GM04504 (cell line): ENCODE measurements around the gene BFSP2.

Experiments used
- DNase-seq: peaks from one replicate; pipeline ENCODE4 v3.0.0-alpha.2; 2012; ENCODE audit warnings: low read depth

BFSP2 gene

DNA sequence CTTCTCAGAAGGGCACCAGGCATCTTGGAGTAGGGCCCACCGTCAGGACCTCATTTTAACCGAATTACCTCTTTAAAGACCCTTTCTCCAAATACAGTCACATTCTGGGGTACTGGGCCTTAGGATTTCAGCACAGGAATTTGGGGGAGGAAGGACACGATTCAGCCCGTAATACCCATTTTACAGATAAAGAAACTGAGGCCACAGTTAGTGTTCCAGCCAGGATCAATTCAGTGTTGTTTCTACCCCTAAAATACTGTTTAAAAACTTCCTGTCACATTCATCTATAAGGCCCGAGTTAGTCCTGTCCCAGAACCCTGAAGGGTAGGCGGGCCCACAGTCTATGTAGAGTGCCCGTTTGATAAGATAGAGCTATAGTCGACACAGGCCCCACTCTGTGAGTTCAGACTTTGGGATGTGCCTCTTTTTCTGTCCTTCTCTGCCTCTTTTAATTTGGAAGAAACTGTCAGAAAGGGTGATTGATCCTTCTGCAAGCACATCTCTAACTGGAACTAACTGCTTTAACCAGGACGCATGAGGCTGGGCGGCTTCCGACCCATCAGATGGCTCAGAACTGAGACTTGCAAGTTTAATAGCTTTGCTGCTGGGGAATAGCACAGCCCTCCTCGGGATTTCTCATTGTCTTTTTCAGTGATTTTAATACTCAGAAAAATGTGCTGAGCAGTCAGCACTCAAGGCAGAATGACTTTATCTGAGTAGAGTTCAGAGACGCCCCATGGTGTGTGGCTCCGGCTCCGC, 19.5 kb downstream of the BFSP2 start:
- no peak for DNase-seq

DNA sequence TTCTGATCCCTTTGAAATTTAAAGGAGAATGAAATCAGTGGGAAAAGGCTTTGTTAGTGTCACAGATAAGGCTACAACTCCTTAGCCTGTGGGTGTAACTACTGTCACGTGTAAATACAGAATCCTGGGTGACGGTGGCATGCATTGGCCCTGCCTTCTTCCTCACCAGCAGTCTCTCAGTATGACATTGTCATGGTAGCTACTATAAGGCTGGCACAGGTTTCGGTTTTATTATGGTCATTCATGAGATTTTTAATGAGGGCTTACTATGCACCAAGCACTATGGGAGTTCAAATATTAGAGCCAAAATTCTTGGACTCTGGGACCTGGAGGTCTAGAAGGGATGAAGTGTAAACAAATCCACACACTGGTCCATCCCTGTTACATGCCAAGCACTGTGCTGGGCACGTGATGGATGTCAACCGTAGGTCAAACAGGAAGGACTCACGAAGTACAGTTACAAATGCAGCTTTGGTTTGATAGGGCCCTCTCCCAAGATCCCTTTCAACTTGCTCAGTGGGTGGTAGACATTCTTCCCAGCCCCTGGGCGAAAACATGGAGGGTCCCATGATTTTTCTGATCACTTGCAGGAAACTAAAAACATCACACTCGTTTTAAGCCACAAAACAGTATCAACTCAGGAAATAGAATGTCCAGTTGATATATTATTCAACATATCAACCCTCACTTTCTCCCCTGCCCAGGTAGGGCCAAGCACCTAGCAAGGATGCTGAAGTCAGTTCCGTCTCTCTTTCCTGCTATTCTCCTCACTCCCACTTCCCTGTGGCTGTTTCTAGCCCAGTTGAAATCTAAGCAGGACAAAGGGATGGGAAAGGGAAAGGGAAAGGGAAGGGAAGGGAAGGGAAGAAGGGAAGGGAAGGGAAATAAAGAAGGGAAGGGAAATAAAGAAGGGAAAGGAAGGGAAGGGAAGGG, 25.3 kb downstream of the BFSP2 start:
- no peak for DNase-seq

DNA sequence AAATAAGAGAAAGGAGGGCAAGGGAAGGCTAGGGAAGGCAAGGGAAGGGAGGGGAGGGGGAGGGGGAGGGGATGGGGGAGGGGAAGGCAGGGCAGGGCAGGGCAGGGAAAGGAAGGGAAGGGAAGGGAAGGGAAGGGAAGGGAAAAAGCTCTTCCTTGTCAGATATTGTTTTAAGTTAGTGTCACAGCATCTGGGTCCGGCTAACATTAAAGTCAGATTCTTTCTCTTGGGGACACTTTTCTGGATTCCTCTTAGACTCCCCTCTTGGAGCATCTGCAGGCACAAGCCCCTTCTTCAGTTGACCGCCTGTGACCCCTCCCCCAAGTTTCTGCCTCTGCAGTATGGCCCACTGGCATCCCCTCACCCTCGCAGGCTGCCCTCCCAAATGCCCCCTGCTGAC, 26.0 kb downstream of the BFSP2 start:
- no peak for DNase-seq

DNA sequence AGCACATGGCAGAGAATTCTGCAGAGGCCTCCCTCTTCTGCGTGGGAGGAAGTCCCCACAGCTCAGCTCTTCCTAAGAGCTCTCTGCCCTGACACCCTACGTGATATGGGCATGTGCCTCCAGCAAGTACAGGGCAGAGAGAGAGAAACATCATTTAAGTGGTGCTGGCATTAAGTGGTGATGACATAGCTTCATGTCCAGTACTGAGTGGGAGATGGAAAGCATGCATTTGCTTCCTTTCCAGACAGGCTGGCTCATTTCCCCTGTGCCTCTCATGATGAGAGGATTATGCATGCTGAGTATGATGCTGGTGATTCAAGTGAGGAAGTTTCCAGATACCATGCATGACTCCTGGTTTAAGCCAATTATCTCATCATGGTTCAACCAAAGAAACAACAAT, 26.9 kb downstream of the BFSP2 start:
- DNase-seq, result no peak

DNA sequence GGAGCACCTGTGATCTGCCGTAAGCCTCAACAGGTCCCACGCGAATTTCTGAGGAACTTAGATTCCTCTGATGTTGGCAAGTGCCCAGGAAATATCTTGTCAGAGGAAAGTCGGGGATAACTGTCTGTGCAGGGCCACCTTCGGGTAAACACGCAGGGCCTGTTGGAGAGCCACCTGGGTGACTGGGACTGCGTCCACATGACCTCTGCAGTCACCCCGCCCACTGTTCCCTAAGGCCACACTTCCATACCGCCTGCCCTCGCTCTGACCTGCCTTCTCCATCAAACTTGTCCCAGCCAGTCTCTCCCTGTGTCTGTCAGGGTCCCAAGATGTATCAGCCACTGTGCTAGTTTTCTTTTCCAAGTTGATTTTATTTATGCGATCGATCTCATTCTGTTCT, 28.7 kb downstream of the BFSP2 start:
- DNase-seq, result no peak

DNA sequence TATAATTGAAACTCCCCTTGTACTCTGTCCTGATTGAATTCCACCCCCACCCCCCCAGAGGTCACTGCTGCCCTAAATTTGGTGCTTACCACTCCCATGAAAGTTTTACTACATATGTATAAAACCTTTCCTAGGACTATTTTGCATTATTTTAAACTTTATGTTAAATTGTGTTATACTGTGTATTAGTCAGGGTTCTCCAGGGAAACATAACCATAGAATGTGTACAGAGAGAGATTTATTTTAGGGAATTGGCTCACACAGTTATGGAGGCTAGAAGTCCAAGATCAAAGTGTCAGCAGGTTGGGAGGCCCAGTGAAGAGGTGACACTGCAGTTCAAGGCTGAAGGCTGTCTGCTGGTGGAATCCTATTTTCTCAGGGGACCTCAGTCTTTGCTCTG, 29.2 kb downstream of the BFSP2 start:
- DNase-seq, result no peak

DNA sequence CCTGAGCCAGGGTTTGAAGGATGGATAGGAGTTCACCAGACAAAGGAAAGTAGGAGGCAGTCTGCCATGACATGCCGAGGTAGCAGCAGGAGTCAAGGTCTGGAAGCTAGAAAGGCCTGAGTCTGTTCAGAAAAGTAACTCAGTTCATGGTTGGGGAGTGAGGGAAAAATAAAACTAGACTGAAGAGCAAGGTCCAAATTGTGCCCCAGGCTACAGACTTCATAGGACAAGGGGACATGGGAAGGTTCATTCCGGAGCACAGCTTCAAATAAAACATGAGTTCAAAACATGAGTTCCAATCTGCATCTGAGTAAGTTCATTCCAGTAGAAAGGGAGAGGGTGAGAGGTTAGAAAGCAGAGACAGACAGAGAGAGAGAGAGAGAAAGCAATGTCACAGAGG, 39.7 kb downstream of the BFSP2 start:
- DNase-seq, result no peak

DNA sequence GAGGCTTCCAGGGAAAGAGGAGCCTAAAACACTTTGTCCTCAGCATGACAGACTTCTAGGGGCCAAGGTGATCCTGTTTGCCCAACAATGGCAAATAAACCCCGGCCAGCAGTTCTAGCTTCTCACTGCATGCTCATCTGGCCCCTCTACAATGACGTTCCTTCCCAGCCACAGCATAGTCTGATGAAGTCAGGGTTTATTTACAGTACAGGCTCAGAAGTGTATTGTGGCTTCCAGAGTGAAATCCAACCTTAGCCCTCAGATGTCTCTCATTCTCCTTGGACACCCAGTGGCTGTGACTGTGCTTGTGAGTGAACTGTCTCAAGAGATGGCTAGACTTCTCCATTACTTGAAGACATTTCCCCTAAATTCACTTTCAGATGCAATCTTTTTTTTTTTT, 40.8 kb downstream of the BFSP2 start:
- no peak for DNase-seq

DNA sequence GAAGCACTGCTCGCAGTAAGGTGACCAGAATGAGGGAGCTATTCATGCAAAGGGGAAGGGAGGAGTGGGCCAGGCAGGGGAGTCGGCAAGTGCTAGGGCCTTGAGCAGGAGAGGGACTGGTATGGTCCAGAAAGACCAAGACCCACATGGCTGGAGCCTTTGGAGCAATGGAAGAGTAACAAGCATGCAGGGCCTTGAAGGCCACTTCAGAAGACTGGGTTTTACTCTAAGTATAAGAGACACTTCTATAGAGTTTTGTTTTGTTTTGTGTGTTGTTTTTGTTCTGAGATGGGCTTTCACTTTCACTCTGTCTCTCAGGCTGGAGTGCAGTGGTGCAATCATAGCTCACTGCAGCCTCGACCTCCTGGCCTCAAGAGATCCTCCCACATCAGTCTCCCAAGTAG, 42.0 kb downstream of the BFSP2 start:
- no peak for DNase-seq

DNA sequence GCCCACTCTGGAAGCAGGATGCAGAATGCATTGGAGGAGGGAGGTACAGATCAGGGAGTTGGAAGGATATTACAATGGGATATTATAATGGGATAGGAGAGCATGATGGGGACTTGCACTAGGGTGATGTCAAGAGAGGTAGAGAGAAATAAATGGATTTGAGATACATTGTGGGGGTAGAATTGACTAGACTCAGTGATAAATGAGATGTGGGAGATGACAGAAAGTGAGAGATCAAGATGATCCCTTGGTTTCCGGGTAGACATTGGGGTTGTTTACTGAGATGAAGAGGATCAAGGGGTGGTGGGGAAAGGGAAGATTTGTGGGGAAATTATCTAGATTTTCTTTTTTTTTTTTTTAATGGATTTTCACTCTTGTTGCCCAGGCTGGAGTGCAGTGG, 42.7 kb downstream of the BFSP2 start:
- no peak for DNase-seq

DNA sequence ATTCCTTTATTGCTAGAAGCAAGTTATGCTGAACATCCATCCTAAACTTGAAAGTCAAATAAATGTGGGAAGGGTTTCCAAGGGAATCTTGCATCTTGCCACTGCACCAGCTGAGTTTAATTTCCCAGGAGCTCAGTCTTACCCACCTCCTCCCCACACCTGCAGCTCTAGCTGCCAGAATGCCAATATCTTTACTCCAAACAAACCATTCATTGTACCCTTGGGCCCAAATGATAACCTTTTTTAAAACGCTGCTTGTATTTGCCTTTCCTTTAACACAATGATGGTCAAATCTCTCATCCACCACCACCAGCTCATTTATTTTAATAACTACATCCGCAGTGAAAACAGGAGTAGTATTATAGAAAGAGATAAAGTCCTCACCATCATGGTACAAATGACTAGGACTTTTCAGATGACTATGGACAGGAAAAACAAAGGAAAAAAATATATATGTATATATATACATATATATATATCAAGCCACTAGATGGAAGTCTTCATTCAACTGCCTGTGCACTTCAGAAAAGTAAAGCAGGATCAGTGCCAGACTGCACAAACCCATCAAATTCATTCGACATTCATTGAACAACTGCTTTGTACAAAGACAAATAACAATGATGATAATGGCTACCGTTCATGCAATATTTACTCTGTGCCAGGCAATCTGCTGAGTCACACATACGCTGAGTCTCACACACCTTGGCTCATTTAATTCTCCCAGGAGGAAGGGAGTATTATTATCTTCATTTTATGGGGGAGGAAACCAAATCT, 44.0 kb downstream of the BFSP2 start:
- DNase-seq, result no peak

DNA sequence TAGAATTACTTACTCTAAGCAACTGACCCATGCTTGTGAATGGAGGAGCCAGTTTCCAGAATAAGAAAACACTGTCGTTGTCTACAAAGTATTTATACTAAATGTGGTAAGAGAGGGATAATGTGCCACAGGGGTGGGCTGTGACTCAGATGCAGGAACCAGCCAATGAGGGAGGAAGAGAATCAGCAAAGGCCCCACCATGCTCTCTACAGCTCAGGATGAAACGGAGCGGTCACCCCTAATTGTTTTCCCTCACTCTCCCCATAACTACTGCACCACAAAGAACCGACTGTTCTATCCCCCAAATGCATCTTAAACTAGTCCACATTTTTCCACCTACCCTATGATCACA, 44.5 kb downstream of the BFSP2 start:
- DNase-seq, result no peak

DNA sequence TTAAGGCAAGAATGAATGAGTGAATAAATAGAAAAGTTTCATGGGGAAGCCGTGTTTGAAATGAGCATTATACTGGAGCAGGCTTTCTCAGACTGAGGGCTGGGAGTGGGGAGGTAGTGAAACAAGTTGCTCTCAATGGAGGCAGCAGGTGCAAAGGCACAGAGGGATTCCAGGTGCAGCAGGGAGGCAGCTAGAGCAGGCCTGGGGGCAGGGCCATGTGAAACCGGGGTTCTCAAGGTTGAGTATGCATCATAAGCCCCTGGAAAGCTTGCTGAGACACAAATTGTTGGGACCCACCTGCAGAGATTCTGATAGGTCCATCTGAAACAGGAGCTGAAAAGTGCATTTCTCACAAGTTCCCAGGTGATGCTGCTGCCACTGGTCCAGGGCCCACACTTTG, 45.3 kb downstream of the BFSP2 start:
- no peak for DNase-seq

DNA sequence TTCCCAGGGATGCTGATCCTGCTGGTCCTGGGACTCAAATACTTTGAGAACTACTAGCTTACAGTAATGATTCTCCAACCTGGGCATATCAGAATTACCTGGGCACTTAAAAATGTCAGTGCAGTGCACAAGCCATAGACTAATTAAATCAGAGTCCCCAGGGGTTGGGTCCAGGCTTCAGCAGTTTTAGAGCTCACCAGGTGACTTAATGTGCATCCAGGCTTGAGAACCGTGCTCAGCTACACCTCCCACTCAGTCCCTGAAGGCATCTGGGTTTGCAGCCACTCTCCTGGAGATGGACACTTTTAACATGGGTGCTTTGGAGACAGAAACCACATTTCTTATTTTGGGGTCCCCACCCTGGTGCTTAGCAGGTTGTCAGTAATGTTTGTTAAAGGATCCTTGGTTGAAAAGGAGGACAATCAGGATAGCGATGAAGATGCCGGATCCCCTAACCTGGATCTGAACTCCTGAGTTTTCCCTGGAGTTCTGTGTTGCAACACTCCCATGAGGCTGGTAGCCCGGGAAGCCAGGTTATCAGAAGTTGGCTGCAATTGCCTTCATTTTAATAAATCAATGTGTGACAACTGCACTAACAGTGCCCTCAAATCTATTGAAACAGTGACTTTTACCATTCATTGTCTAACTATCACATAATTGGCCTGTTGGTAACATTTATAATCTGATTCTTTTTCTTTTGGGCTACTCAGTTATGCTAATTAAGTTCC, 48.1 kb downstream of the BFSP2 start:
- DNase-seq, result no peak

DNA sequence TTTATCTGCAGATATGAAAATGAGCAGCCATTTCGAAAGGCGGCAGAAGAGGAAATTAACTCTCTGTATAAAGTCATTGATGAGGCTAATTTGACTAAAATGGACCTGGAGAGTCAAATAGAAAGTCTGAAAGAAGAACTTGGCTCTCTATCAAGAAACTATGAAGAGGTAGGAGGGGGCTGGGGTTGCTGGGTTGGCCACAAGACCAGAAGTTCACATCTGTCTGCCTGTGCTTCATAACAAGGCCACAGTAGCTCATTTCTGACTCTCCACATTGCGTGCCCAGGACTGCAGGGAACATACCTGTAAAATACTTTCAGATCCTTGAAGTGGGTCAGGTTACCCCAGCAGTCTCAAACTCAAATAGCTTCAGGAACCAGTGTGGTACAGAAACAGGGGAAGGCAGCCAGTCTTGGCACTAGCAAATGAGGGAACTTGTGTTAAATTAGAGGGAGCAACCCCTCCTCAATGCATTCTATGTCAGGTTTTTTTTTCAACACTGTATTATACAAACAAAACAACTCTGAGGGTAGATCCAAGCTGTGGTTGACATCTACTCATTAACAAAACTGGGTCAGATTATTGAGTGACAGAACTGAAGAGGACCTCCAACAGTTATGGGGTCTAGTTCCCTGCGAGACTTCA, 48.7 kb downstream of the BFSP2 start:
- no peak for DNase-seq

DNA sequence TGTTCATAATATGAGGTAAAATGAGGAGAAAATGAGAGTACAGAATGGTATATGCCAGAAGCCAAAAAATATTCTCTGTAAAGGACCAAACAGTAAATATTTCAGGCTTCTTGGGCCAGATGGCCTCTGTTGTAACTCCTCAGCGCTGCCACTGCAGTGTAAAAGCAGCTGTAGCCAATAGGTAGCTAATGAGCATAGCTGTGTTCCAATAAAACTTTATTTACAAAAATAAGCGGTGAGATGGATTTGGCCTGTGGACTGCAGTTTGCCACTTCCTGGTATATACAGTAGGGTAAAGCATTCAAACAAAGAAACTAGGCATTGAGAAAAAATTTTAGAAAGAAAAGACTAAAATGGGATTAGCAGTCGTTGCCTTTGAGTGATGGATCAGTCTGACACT, 51.5 kb downstream of the BFSP2 start:
- DNase-seq, result no peak

DNA sequence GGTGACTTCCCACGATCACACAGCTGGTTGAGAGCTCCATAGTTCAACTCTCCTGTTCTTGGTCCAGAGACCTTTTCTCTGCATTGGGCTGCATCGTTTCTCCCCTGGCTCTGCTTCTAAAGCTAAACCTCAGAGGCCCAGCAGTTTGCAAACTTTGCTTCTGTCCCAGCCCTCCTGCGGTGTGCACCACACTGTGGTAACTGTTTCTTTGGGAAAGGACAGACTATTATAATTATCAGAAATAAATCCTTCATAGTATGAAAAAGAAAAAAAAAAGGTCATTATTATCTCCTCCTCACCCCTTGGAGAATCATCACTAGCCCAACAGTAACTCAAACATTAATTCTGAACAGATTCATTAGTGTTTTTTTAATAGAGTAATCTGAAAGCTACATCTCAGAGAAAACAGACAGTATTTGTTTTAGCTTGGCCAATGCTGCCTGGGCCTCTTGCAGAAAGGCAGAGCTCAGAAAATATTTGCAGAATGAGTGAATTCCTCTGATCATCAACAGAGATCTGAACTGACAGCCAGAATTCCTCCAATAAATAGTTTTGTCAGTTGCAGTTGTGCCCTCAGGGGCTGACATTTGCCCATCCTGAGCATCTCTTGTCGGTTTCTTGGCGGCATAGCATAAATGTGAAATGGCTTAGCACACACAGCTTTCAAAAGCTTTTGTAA, 52.9 kb downstream of the BFSP2 start:
- no peak for DNase-seq

DNA sequence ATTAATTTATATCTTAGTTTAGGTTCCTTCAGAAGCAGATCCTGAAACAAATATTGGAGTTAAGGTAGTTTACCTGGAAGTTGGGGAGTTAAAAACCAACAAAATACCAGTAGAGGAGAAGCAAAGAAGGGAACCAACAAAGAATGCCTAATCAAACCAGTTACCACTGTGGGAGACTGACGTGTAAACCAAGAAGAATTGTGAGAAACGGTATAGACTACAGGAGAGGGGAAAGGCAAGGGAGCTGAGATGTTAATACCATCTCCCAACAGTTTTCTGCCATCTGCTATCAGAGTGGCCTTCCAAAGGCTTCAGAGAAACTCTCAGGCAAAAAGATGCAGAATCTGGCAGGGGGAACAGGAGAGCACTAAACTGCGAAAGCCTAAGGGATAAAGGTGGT, 53.5 kb downstream of the BFSP2 start:
- DNase-seq, result no peak

DNA sequence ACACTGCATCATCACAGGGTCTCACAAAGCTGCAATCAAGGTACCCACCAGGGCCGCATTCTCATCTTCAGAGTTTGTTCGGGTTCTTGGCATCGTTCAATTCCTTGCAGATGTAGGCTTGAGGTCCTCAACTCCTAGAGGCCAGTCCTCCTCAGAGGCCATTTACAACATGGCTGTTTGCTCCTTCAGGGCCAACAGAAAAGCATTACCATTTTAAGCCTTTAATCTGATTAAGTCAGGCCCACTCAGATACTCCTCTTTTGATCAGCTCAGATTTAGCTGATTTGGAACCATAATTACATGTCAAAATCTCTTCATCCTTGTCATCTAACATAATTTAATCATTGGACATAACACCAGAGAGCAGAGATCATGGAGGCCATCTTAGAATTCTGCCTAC, 55.4 kb downstream of the BFSP2 start:
- DNase-seq, result no peak

DNA sequence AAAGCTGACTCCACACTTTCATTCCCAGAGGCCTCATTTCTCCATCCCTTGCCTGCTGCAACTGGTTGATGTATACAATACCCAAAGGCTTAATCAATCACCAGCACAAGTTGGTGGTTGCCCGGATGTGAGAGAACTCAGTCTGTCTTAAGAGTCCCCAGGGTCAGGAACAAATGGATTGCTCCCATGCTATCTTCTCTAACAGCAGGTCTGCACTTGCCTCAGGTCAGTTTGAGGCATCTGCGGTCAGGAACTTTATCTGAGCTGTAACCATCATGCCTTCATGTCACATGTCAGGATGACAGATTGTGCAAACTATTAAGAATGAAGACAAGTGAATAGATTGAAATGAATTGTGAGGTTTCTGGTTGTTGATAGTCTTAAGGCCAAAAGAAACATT, 56.1 kb downstream of the BFSP2 start:
- DNase-seq, result no peak

DNA sequence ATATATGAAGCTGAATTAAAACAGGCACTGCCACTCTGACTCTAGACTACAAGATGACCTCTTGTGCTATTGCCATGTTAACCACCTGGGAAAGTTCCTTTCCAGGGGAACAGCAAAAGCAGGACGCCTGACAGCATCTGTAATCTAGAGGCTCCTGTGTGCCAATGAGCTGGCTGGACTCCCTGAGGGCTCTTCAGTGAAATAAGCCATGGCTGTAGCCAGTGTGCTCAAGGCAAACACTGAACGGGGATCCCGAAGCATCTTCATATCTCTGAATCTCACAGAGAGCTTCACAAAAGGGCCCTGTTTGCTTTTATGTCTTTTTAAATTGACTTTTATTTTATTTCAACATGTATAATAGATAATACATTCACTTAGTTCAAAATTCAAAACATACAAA, 57.2 kb downstream of the BFSP2 start:
- DNase-seq, result no peak
